Stimulated activated CD4-positive, alpha-beta T cell treated with anti-CD3 and anti-CD28 coated beads, Interleukin-15, amount 100 ng/mL, for 24 hours (primary cell): Measurements from ENCODE around the gene C4orf46.
"Not testable (repeated sequence)": the region's sequence is repeated elsewhere in the genome, so short reads cannot be mapped to it uniquely, and the experiment has no call there.

Source experiments
- DNase-seq: peaks from one replicate; pipeline ENCODE4 v3.0.0-alpha.2; 2020

Gene C4orf46

GRCh38 chr4:158671665-158671914 lies at the start of gene C4orf46:
C4orf46 (minus strand) TSS chr4:158671887; CDS start chr4:158671801, 86 bp downstream.
- no peak for DNase-seq

GRCh38 chr4:158715802-158716201 lies 44.1 kb upstream of the C4orf46 start:
- DNase-seq, result no peak

- DNase-seq, result no peak
These were observed 43.2 kb upstream of the C4orf46 start for GRCh38 chr4:158714937-158715336.

GRCh38 chr4:158712622-158713021 lies 40.9 kb upstream of the C4orf46 start:
- not testable (repeated sequence) for DNase-seq

- no peak for DNase-seq
These were observed 39.1 kb upstream of the C4orf46 start for GRCh38 chr4:158710814-158711213.

GRCh38 chr4:158704274-158704673 lies 32.6 kb upstream of the C4orf46 start:
- DNase-seq, result no peak

- DNase-seq, result no peak
These were observed 17.1 kb upstream of the C4orf46 start for GRCh38 chr4:158688813-158689212.

- DNase-seq, result no peak
These were observed 10.4 kb upstream of the C4orf46 start for GRCh38 chr4:158682066-158682465.

DNA sequence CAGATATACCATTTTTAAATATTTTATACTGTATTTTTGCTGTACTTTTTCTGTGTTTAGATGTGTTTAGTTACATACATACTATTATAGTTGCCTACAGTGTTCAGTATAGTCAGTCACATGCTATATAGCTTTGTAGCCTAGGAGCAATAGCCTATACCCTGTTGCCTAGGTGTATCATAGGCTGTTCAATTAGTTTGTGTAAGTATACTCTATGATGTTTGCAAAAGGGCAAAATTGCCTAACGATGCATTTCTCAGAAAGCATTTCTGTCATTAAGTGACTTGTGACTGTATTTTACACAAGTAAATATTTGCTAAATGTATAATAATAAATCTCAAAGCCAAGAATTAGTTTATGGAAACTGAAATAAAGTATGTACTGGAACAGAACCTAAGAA lies 9.9 kb upstream of the C4orf46 start:
- DNase-seq, result no peak

GRCh38 chr4:158678767-158679166 lies 7.1 kb upstream of the C4orf46 start:
- DNase-seq, result no peak

GRCh38 chr4:158676076-158676475 lies 4.4 kb upstream of the C4orf46 start:
- no peak for DNase-seq

GRCh38 chr4:158673633-158674032 lies 1.9 kb upstream of the C4orf46 start:
- no peak for DNase-seq

DNA sequence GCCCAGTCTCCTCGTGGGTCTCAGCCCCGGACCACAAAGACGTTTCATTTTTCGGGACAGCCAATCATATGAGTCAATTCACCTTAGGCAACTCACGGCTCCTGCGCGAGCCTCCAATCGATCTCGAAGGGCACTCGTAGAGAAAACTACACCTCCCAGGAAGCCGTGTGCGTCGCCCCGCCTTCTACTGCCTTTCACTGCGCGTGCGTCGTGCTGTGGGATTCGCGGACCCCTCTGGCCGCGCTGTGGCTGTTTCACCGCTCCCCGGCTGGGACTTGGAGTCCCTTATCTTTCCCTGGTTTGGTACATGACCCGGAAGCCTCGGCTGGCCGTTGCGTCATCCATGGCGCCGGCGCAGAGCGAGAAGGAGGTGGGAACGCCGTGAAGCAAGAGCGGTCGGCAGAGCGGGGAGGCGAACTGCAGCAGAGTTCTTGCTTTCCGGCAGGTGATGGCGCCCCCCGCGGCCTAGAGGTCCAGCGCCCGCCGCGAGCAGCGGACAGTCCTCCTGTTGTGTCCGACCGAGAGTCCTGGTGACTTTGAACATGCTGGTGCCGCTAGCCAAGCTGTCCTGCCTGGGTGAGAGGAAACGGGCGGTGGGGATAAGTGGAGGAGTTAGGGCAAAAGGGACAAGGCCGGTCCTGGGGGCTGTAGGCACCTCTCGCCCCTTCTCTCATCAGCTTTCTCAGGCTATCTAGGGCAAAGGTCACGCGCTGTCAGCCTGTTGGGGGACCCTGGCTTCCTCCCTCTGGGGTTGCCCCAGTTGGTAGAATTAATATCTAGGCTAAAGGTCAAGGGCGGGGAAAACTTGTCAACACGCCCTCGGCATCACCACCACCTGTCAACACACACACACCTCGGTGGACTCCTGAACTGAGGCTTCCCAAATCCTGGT lies 474 bp upstream of the C4orf46 start, which contains the start of gene ETFDH:
ETFDH (plus strand) TSS at position 382 of the 892 bp plus-strand sequence; CDS start at position 543, 161 bp downstream.
- DNase-seq, result peak; percentile 98

DNA sequence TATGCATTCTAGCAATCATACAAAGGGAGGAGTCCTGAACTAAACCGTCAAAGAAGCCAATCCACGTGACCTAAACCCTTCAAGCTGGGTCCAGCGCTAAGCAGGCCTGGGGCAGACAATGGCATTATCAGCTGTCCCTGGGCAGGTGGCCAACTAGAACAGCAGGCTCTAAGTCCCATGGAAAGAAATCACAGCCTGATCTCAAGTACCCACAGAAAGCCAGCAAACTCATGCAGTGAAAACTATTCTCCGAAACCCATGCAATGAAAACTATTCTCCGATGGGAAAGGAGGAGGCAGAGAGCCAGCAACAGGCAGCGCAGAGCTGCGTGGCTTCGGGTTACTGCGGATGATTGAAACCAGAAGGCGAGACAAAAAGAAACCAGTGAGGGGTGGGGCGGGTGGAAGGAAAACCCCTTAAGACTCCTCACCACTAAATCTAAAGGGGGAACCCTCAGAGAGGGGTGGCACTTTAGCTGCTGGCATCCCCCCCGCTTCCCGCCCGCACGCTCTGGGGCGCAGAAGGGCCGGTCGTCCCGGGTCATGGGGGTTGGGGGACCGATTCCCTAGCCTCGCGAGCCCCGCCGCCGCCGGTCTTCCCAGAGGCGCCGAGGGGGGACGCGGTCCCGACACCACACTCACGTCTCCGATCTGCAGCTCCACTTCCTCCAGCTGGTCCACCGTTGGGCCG lies 567 bp downstream of the C4orf46 start:
- peak; percentile 75 for DNase-seq

- DNase-seq, result no peak
These were observed 2.4 kb downstream of the C4orf46 start for GRCh38 chr4:158669310-158669709.

DNA sequence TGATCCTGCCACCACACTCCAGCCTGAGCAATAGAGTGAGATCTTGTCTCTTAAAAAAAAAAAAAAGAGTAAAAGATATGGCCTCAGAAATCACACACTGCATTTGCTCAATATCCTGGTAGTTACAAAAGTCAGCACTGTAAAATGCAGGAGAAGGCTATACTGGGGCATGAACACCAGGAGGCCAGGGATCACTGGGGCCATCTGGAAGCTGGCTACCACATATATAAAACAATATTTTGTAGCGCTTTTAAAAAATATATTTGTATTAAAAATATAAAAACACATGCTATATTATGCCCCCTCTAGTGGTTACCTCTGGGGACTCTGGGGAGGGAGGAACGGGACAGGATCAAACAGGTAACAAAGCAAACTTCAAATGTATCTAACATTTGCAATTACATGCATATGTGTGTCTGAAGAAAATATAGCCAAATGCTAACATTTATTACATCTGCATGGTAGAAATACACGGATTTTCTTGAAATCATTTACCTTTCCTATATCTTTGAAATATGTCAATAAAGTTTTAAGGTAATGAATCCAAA lies 4.0 kb downstream of the C4orf46 start:
- DNase-seq, result peak; percentile 39

DNA sequence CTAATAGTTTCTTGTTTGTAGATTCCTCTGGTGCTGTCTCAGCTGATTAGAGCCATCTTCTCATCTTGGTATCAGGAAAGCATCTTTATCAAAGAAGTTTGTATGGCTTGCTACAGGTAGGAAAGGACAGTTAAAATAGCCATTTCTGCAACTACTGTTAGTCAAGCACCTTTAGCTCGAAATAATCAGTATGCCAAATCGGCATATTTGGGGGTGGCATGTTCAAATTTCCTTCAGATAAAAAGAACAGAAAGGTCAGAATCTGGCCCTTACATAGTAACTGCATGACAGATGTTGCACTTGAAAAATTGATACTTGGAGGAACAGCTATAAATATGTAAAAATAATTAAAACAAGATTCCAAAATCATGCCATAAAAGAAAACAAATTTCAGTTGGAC lies 4.8 kb downstream of the C4orf46 start:
- no peak for DNase-seq

- no peak for DNase-seq
These were observed 6.9 kb downstream of the C4orf46 start for GRCh38 chr4:158664806-158665205.

DNA sequence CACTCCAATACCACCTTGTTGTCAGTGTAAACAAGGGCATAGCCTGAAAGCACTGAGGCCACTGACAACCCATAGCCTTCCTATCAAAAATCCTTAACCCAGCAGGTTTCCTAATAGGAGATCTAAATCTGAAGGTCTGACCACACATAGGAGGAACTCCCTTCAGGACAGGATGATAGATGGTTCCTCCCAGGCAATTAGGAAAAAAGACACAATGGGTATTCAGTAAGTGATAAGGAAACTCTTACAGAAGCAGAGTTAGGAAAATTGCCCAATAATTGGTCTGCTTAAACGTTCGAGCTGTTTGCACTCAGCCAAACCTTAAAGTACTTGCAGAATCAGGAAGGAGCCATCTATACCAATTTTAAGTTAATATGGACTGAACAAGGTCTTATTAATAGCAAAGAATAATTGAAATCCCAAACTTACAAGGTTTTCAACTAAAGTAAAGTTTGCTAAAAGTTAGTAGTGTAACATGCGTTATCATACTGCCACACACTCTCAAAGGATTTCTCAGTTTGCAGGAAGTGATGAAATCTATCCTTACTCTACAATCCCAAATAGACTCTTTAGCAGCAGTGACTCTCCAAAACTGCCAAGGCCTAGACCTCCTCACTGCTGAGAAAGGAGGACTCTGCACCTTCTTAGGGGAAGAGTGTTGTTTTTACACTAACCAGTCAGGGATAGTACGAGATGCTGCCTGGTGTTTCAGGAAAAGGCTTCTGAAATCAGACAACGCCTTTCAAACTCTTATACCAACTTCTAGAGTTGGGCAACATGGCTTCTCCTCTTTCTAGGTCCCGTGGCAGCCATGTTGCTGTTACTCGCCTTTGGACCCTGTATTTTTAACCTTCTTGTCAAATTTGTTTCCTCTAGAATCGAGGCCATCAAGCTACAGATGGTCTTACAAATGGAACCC lies 7.7 kb downstream of the C4orf46 start:
- not testable (repeated sequence) for DNase-seq

DNA sequence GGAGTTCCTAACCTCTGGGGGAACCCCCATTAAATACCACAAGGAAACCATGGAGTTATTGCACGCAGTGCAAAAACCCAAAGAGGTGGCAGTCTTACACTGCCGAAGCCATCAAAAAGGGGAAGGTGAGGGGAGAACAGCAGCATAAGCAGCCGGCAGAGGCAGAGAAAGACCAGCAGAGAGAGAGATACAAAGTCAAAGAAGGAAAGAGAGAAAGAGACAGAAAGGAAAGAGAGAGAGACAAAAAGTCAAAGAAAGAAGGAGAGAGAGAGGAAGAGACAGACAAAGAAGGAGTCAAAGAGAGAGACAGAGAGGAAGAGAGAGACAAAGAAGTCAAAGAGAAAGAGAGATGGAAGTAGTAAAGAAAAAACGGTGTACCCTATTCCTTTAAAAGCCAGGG lies 8.4 kb downstream of the C4orf46 start:
- DNase-seq, result not testable (repeated sequence)

- DNase-seq, result no peak
These were observed 14.4 kb downstream of the C4orf46 start for GRCh38 chr4:158657291-158657690.

GRCh38 chr4:158656439-158656838 lies 15.2 kb downstream of the C4orf46 start:
- DNase-seq, result no peak

GRCh38 chr4:158652920-158653319 lies 18.8 kb downstream of the C4orf46 start:
- no peak for DNase-seq
